Measurements from ENCODE around the gene MED15. TPM values are rescaled to one million over a fixed set of nuclear protein-coding genes. Genes with fewer than 3 reads are reported as not detected.

Gene MED15
- total RNA-seq, 3 donors from 2014 or later (not counting 1 experiment from before 2014, with no cell fraction given): 269 to 291 (median 270) TPM

- Mint-ChIP-seq H3K36me3 (no peaks in the 10 kb centered on the region), H3K4me1 (peaks cover 51 to 81% of the 10 kb centered on the region in 2 donors), H3K27ac (peak overlapping the region; percentile 82 to 93), H3K9me3 (no peaks in the 10 kb centered on the region), H3K4me3 (peak overlapping the region; percentile 86), H3K27me3 (ENCODE audit: low read depth in 2 of 2) (no peaks in the 10 kb centered on the region)
- TF ChIP-seq CTCF (IDR thresholded peaks at IDR 0.05): no peak
- Histone ChIP-seq H3K9me3 (ENCODE audit: control insufficient read depth, insufficient read depth, low read length) (no peaks in the 10 kb centered on the region), H3K27ac (ENCODE audit: low read length) (peak overlapping the region; percentile 27), H3K4me3 (ENCODE audit: low read length) (no peak overlapping the region), H3K4me1 (ENCODE audit: control insufficient read depth, insufficient read depth, low read length) (peaks cover 58% of the 10 kb centered on the region), H3K36me3 (ENCODE audit: control insufficient read depth, insufficient read depth, low read length) (peaks cover 31% of the 10 kb centered on the region), H3K27me3 (ENCODE audit: control insufficient read depth, insufficient read depth, low read length) (no peaks in the 10 kb centered on the region)
- peak in 2 of 3 donors; percentile 49 for ATAC-seq
- DNase-seq: peak in 1 of 2 donors; percentile 16
- 54% methylated on average over 3 of the region's 3 CpGs for WGBS (ENCODE audit: insufficient coverage)
- intact Hi-C loops (cut with micrococcal nuclease): no loop called here
Observed at GRCh38 chr22:20533879-20534265, 26.5 kb downstream of the MED15 start.

GRCh38 chr22:20536590-20537324 is 29.3 kb downstream of the MED15 start:
- peaks cover 39% of the 10 kb centered on the region for H3K4me1 ChIP-seq (ENCODE audit: control insufficient read depth, insufficient read depth, low read length)
- intact Hi-C loops (cut with micrococcal nuclease): no loop called here
- H3K27ac ChIP-seq (ENCODE audit: low read length): no peak overlapping the region
- H3K9me3 ChIP-seq (ENCODE audit: control insufficient read depth, insufficient read depth, low read length): no peaks in the 10 kb centered on the region
- no peak overlapping the region for H3K4me3 ChIP-seq (ENCODE audit: low read length)
- TF ChIP-seq CTCF (IDR thresholded peaks at IDR 0.05): no peak
- WGBS (ENCODE audit: insufficient coverage): 94% methylated on average over 12 of the region's 12 CpGs
- Mint-ChIP-seq H3K9me3 (no peaks in the 10 kb centered on the region), H3K27me3 (ENCODE audit: low read depth in 2 of 2) (no peaks in the 10 kb centered on the region), H3K4me3 (peak overlapping the region; percentile 4), H3K36me3 (no peaks in the 10 kb centered on the region), H3K4me1 (peaks cover 40 to 58% of the 10 kb centered on the region in 2 donors), H3K27ac (peak overlapping the region; percentile 82 to 93)
- no peaks in the 10 kb centered on the region for H3K27me3 ChIP-seq (ENCODE audit: control insufficient read depth, insufficient read depth, low read length)
- DNase-seq (no peak), ATAC-seq (no peak)
- H3K36me3 ChIP-seq (ENCODE audit: control insufficient read depth, insufficient read depth, low read length): peaks cover 39% of the 10 kb centered on the region

- no peak overlapping the region for H3K27ac ChIP-seq (ENCODE audit: low read length)
- Mint-ChIP-seq H3K27me3 (ENCODE audit: low read depth in 2 of 2) (no peaks in the 10 kb centered on the region), H3K4me3 (no peak overlapping the region), H3K27ac (peak overlapping the region; percentile 82 to 93), H3K36me3 (no peaks in the 10 kb centered on the region), H3K4me1 (peaks cover 34 to 52% of the 10 kb centered on the region in 2 donors), H3K9me3 (no peaks in the 10 kb centered on the region)
- H3K9me3 ChIP-seq (ENCODE audit: control insufficient read depth, insufficient read depth, low read length): no peaks in the 10 kb centered on the region
- 78% methylated on average over 3 of the region's 3 CpGs for WGBS (ENCODE audit: insufficient coverage)
- TF ChIP-seq CTCF (IDR thresholded peaks at IDR 0.05): no peak
- H3K27me3 ChIP-seq (ENCODE audit: control insufficient read depth, insufficient read depth, low read length): no peaks in the 10 kb centered on the region
- peaks cover 33% of the 10 kb centered on the region for H3K4me1 ChIP-seq (ENCODE audit: control insufficient read depth, insufficient read depth, low read length)
- no peak for ATAC-seq
- intact Hi-C loops (cut with micrococcal nuclease): no loop called here
- DNase-seq: no peak
- no peak overlapping the region for H3K4me3 ChIP-seq (ENCODE audit: low read length)
- peaks cover 42% of the 10 kb centered on the region for H3K36me3 ChIP-seq (ENCODE audit: control insufficient read depth, insufficient read depth, low read length)
Observed at GRCh38 chr22:20537325-20537756, 29.9 kb downstream of the MED15 start.
